Keratinocyte (primary cell): ENCODE data around the gene AJUBA.

Source experiments
- EZH2 ChIP-seq: IDR thresholded peaks from one replicate; pipeline ENCODE4 v1.6.1; 2012; ENCODE audit warnings: inconsistent platforms, mild to moderate bottlenecking, low read length, moderate library complexity
- TF ChIP-seq, protein P1 (sequence below), 3 experiments: IDR thresholded peaks in 1 of 3; conservative IDR thresholded peaks in 1 of 3; optimal IDR thresholded peaks in 1 of 3; 2 replicates in 2 of 3; 3 replicates in 1 of 3; pipeline versions ENCODE3 to v1.5.1; 2011; ENCODE audit warnings: low read length in 3 of 3, mild to moderate bottlenecking in 3 of 3, moderate library complexity in 2 of 3, control low read depth in 1 of 3, inconsistent platforms in 1 of 3; ENCODE audit not compliant: insufficient read depth in 2 of 3; ENCODE audit errors: extremely low read depth in 1 of 3

DNA sequence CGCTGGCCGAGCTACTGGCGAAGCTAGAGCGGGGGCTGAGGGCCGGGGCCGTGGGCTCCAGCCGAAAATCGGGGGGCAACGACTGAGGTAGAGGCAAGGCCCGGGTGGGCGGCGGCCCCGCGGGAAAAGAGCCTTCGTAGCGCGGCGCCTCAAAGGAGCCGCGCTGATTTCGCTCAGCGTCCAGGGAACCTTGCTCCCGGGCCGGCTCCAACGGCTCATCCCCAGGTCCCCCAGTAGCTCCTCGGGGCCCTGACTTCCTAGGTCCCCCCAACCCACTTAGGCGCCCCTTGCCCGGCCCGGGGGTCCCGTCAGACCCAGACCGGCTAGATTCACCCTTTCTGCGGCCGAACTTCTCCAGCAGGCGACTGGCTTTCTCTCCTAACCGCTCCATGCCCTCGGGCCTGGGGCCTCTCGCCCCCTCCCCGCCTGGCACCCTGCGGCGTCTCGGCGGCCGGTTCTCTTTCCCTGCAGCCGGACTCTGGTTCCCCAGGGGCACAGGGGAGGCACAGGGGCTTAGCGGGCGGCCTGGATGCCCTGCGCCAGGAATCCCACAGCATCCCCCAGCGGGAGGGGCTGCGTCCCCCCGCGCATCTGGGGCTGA lies 375 bp downstream of the AJUBA start:
- TF ChIP-seq, protein P1, sequence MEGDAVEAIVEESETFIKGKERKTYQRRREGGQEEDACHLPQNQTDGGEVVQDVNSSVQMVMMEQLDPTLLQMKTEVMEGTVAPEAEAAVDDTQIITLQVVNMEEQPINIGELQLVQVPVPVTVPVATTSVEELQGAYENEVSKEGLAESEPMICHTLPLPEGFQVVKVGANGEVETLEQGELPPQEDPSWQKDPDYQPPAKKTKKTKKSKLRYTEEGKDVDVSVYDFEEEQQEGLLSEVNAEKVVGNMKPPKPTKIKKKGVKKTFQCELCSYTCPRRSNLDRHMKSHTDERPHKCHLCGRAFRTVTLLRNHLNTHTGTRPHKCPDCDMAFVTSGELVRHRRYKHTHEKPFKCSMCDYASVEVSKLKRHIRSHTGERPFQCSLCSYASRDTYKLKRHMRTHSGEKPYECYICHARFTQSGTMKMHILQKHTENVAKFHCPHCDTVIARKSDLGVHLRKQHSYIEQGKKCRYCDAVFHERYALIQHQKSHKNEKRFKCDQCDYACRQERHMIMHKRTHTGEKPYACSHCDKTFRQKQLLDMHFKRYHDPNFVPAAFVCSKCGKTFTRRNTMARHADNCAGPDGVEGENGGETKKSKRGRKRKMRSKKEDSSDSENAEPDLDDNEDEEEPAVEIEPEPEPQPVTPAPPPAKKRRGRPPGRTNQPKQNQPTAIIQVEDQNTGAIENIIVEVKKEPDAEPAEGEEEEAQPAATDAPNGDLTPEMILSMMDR (optimal IDR thresholded peaks at IDR 0.05 in 1 of 3, IDR thresholded peaks at IDR 0.05 in 1 of 3, conservative IDR thresholded peaks at IDR 0.05 in 1 of 3; ENCODE audit: extremely low read depth in 1 of 3, insufficient read depth in 2 of 3, low read length in 3 of 3) = no peak
- TF ChIP-seq EZH2 = no peak
